ENCODE measurements around the gene GPD1.

- TF ChIP-seq CTCF (IDR thresholded peaks at IDR 0.05) (peak in 1 of 3 experiments; percentile 47), POLR2AphosphoS5 (IDR thresholded peaks at IDR 0.05; ENCODE audit: insufficient read depth in 1 of 2, low read depth in 1 of 2) (no peak), POLR2A (IDR thresholded peaks at IDR 0.05) (no peak)
These were observed 28.8 kb downstream of the GPD1 start for GRCh38 chr12:50132505-50133135.
